Parathyroid adenoma (tissue), 2 donors: Measurements from ENCODE around the gene GNAI3.
A peak's percentile ranks its signal among the peaks of the same experiment; 100 is the strongest.
"Not testable (repeated sequence)": the region's sequence is repeated elsewhere in the genome, so short reads cannot be mapped to it uniquely, and the experiment has no call there.

Experiments
- H2AFZ ChIP-seq: fragments of 300-600 bp; sonication (generic); one replicate; pipeline ENCODE4 v1.7.0; 2017; ENCODE audit warnings: antibody characterized with exemption, mild to moderate bottlenecking
- H3K27ac ChIP-seq: fragments of 300-600 bp; sonication (generic); one replicate; pipeline ENCODE4 v1.7.0; 2017
- H3K27me3 ChIP-seq: fragments of 300-600 bp; sonication (generic); one replicate; pipeline ENCODE4 v1.7.0; 2017; ENCODE audit warnings: low read length; ENCODE audit not compliant: control insufficient read depth, insufficient read depth
- H3K36me3 ChIP-seq: fragments of 300-600 bp; sonication (generic); one replicate; pipeline ENCODE4 v1.7.0; 2017; ENCODE audit warnings: low read length; ENCODE audit not compliant: control insufficient read depth, insufficient read depth
- H3K4me1 ChIP-seq: fragments of 300-600 bp; sonication (generic); one replicate; pipeline ENCODE4 v1.7.0; 2017; ENCODE audit warnings: control low read depth
- H3K4me2 ChIP-seq: fragments of 300-600 bp; sonication (generic); one replicate; pipeline ENCODE4 v1.7.0; 2017; ENCODE audit warnings: low read length
- H3K4me3 ChIP-seq: fragments of 300-600 bp; sonication (generic); one replicate; pipeline ENCODE4 v1.7.0; 2017; ENCODE audit warnings: low read depth, low read length
- H3K79me2 ChIP-seq: fragments of 300-600 bp; sonication (generic); one replicate; pipeline ENCODE4 v1.7.0; 2017; ENCODE audit warnings: control low read depth
- H3K9ac ChIP-seq: fragments of 300-600 bp; sonication (generic); one replicate; pipeline ENCODE4 v1.7.0; 2017; ENCODE audit warnings: mild to moderate bottlenecking
- H3K9me3 ChIP-seq: fragments of 300-600 bp; sonication (generic); one replicate; pipeline ENCODE4 v1.7.0; 2017; ENCODE audit warnings: low read length; ENCODE audit not compliant: control insufficient read depth
- TF ChIP-seq, protein P1 (sequence below): fragments of 300-600 bp; sonication (generic); IDR thresholded peaks from one replicate; pipeline ENCODE4 v1.7.0; 2017; ENCODE audit warnings: antibody characterized with exemption, mild to moderate bottlenecking
- donor health status: primary hyperparathyroidism.

The GNAI3 gene

DNA sequence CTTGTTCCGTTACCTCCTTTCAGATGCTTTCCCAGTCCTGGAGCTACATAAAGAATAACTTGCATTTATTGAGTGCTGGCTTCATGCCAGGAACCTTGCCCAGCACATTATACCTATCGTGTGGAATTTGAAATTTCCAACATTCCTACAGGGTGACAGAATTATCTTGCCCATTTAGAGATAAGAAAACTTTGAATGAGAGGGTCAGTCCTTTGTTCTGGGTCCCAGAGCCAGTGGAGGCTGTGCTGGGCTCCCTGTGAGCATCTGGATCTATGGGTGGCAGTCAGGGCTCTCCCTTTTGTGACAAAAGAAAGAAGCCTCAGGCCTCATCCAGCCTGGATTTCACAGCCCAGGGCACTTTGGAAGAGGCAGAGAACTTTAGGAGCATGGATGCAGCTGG is 110.7 kb downstream of the GNAI3 start:
- Histone ChIP-seq H3K36me3 (no peaks in the 10 kb centered on the region), H3K79me2 (no peaks in the 10 kb centered on the region), H3K9ac (no peak overlapping the region), H3K27ac (no peak overlapping the region), H3K9me3 (no peaks in the 10 kb centered on the region), H3K27me3 (no peaks in the 10 kb centered on the region), H3K4me2 (peak overlapping the region; percentile 20), H3K4me3 (no peak overlapping the region), H3K4me1 (peaks cover 4% of the 10 kb centered on the region), H2AFZ (no peak overlapping the region)
- TF ChIP-seq, protein P1, sequence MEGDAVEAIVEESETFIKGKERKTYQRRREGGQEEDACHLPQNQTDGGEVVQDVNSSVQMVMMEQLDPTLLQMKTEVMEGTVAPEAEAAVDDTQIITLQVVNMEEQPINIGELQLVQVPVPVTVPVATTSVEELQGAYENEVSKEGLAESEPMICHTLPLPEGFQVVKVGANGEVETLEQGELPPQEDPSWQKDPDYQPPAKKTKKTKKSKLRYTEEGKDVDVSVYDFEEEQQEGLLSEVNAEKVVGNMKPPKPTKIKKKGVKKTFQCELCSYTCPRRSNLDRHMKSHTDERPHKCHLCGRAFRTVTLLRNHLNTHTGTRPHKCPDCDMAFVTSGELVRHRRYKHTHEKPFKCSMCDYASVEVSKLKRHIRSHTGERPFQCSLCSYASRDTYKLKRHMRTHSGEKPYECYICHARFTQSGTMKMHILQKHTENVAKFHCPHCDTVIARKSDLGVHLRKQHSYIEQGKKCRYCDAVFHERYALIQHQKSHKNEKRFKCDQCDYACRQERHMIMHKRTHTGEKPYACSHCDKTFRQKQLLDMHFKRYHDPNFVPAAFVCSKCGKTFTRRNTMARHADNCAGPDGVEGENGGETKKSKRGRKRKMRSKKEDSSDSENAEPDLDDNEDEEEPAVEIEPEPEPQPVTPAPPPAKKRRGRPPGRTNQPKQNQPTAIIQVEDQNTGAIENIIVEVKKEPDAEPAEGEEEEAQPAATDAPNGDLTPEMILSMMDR, result no peak

DNA sequence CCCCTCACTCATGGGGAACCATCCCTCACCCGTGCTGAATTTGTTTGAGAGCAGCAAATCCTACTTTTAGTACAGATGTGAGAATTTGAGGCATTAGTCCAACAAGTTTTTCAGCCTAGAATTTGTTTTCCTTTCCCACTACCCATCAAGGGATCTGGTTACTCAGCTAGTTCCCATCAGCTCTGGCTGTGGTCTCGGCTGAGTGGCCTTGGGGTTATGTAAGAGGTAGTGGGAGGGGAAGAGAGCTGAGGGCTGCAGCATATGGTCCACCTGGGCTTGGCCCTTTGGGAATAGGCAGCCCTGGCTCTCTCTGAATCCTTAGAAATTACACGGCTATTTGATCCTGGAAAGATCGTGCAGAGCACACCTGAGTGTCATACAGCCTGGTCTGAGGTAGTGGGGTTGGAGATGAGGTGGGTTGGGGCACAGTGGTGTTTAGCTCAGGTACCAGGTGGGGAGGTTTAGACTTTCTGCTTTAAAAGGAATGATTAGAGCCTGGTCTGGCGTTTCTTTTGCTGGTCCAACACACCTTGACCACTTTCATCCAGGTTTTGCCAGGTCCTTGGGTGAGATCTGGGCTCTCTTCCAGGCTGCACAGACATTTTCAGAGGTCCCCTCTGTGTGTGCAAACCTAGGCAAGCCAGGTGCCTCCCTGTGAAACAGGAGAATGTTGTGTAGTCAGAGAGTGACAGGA is 111.7 kb downstream of the GNAI3 start:
- H3K4me3 ChIP-seq, result peak overlapping the region; percentile 22
- H3K4me2 ChIP-seq, result no peak overlapping the region
- TF ChIP-seq, protein P1, result no peak
- H2AFZ ChIP-seq, result no peak overlapping the region
- no peaks in the 10 kb centered on the region for H3K36me3 ChIP-seq
- no peaks in the 10 kb centered on the region for H3K79me2 ChIP-seq
- H3K27me3 ChIP-seq, result no peaks in the 10 kb centered on the region
- no peak overlapping the region for H3K27ac ChIP-seq
- H3K9ac ChIP-seq, result no peak overlapping the region
- H3K4me1 ChIP-seq, result peaks cover 4% of the 10 kb centered on the region
- no peaks in the 10 kb centered on the region for H3K9me3 ChIP-seq

DNA sequence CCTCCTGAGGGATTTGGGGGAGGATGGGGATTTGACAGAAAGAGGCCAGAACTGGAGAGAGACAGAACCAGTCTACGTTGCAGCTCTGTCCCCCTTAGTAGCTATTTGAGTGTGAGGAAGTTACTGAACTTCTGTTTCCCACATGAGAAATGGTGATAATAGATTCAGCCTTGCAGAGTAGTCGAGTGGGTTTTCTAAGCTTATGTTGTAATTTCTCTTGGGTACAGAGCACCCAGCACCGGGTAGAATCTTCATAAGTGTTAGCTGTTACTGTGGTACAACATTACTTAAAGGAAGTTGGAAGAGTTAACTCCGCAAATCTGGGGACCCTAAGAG is 112.2 kb downstream of the GNAI3 start:
- not testable (repeated sequence) for H3K79me2 ChIP-seq, H3K4me2 ChIP-seq, H3K27me3 ChIP-seq, H3K9me3 ChIP-seq, H2AFZ ChIP-seq, H3K9ac ChIP-seq, H3K36me3 ChIP-seq, H3K27ac ChIP-seq, H3K4me1 ChIP-seq
- H3K4me3 ChIP-seq, result peak overlapping the region; percentile 22

DNA sequence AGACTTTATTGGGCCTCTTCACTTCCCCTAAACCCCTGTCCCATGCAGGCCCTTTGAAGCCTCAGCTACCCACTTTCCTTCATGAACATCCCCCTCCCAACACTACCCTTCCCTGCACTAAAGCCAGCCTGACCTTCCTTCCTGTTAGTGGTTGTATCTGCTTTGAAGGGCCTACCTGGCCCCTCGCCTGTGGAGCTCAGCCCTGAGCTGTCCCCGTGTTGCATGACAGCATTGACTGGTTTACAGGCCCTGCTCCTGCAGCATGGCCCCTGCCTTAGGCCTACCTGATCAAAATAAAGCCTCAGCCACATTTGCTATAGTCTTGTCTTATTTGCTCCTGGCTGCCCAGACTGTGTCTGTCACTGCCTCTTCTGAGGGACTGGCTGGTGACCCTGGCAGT is 113.0 kb downstream of the GNAI3 start:
- TF ChIP-seq, protein P1, result no peak
- Histone ChIP-seq H3K9me3 (no peaks in the 10 kb centered on the region), H3K4me3 (no peak overlapping the region), H3K79me2 (no peaks in the 10 kb centered on the region), H3K4me2 (no peak overlapping the region), H2AFZ (no peak overlapping the region), H3K9ac (no peak overlapping the region), H3K27me3 (no peaks in the 10 kb centered on the region), H3K36me3 (no peaks in the 10 kb centered on the region), H3K27ac (no peak overlapping the region), H3K4me1 (peaks cover 4% of the 10 kb centered on the region)

DNA sequence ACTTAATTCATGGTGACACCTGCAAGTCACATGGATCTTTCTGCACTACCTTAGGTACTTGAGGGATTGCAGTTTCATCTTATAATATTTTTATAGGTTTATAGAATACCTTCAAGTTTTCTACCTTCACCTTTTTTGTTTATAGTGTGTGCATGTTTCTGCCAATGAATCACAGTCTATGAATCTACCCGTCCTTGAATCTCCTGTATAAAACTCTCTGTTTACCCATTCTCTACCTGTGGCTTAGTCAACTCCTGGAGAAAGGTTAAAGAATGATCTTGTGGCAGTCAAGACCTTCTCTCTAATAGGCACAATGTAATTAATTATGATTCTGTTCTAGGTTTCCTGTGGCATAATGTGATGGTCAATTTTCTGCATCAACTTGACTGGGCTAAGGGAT is 116.3 kb downstream of the GNAI3 start:
- H2AFZ ChIP-seq, result no peak overlapping the region
- TF ChIP-seq, protein P1, result no peak
- no peaks in the 10 kb centered on the region for H3K9me3 ChIP-seq
- H3K27ac ChIP-seq, result no peak overlapping the region
- no peaks in the 10 kb centered on the region for H3K36me3 ChIP-seq
- H3K27me3 ChIP-seq, result no peaks in the 10 kb centered on the region
- peaks cover 4% of the 10 kb centered on the region for H3K4me1 ChIP-seq
- no peak overlapping the region for H3K9ac ChIP-seq
- H3K4me3 ChIP-seq, result no peak overlapping the region
- no peak overlapping the region for H3K4me2 ChIP-seq
- no peaks in the 10 kb centered on the region for H3K79me2 ChIP-seq
